Measurements from ENCODE around the gene ARMCX5.
A peak's percentile ranks its signal among the peaks of the same experiment; 100 is the strongest.

The ARMCX5 gene

GRCh38 chrX:102599084-102599950, at the start of gene ARMCX5:
ARMCX5 (plus strand) TSS chrX:102599515; CDS start chrX:102602142, 2,627 bp downstream.
- DNase-seq, result peak; percentile 74

GRCh38 chrX:102558607-102559006, 40.7 kb upstream of the ARMCX5 start:
- DNase-seq, result no peak

- DNase-seq, result no peak
Observed at GRCh38 chrX:102560423-102561068, 38.8 kb upstream of the ARMCX5 start.

- DNase-seq, result no peak
Observed at GRCh38 chrX:102580891-102581290, 18.4 kb upstream of the ARMCX5 start.

- DNase-seq, result no peak
Observed at GRCh38 chrX:102593367-102593766, 5.9 kb upstream of the ARMCX5 start.

- DNase-seq, result no peak
Observed at GRCh38 chrX:102599951-102600579, 750 bp downstream of the ARMCX5 start.

- DNase-seq, result no peak
Observed at GRCh38 chrX:102604327-102604726, 5.0 kb downstream of the ARMCX5 start.

- DNase-seq, result no peak
Observed at GRCh38 chrX:102606115-102606514, 6.8 kb downstream of the ARMCX5 start.

GRCh38 chrX:102610905-102611304, 11.6 kb downstream of the ARMCX5 start:
- DNase-seq, result no peak

- no peak for DNase-seq
Observed at GRCh38 chrX:102624105-102624504, 24.8 kb downstream of the ARMCX5 start.

- DNase-seq, result no peak
Observed at GRCh38 chrX:102627640-102628039, 28.3 kb downstream of the ARMCX5 start.

GRCh38 chrX:102637561-102637960, 38.2 kb downstream of the ARMCX5 start:
- DNase-seq, result no peak

- no peak for DNase-seq
Observed at GRCh38 chrX:102650903-102651241, 51.6 kb downstream of the ARMCX5 start.

GRCh38 chrX:102651242-102652011, 52.1 kb downstream of the ARMCX5 start, which contains the start of gene GPRASP1:
GPRASP1 (plus strand) TSS chrX:102651483; CDS start chrX:102653914, 2,431 bp downstream.
- no peak for DNase-seq

- DNase-seq, result peak; percentile 39
Observed at GRCh38 chrX:102652031-102652688, 52.8 kb downstream of the ARMCX5 start.
